Body of pancreas (tissue), 4 donors: ENCODE measurements around the gene RIMBP2. TPM values are rescaled to one million over a fixed set of nuclear protein-coding genes. Genes with fewer than 3 reads are reported as not detected.

ENCODE experiments used
- ATAC-seq: fragments of 150-250 bp; one replicate; pipeline ENCODE4 v1.9.1; 2016
- DNase-seq, 4 donors: peaks; one replicate each; pipeline ENCODE4 v3.0.0-alpha.2; 2019
- H3K27ac ChIP-seq, 4 donors: fragments of 200-600 bp; sonication (generic); 1 replicate in 3 of 4; 2 replicates in 1 of 4; pipeline versions ENCODE4 v1.5.1 to v1.6.1; 2016 to 2019; ENCODE audit warnings: mild to moderate bottlenecking in 1 of 4, mixed read lengths in 1 of 4, moderate library complexity in 1 of 4
- H3K27me3 ChIP-seq, 2 donors: fragments of 200-600 bp; sonication (generic); one replicate each; pipeline ENCODE4 v1.6.0; 2016; ENCODE audit warnings: mild to moderate bottlenecking in 1 of 2
- H3K36me3 ChIP-seq, 2 donors: fragments of 200-600 bp; sonication (generic); replicated peaks in 1 of 2; 2 replicates each; pipeline ENCODE4 v1.5.1; 2016; ENCODE audit warnings: low read depth in 2 of 2; ENCODE audit not compliant: insufficient read depth in 1 of 2
- H3K4me1 ChIP-seq: fragments of 200-600 bp; sonication (generic); one replicate; pipeline ENCODE4 v1.6.0; 2016
- H3K4me3 ChIP-seq, 2 donors: fragments of 200-600 bp; sonication (generic); 1 replicate in 1 of 2; 2 replicates in 1 of 2; pipeline ENCODE4 v1.5.1; 2016 to 2019
- H3K9me3 ChIP-seq, 3 donors: fragments of 200-600 bp; sonication (generic); 1 replicate in 2 of 3; 2 replicates in 1 of 3; pipeline ENCODE4 v1.5.1; 2016
- CTCF ChIP-seq, 7 experiments: fragments of 450-650 bp in 4 of 7; fragments of 200-600 bp in 3 of 7; sonication (generic) in 3 of 7; IDR thresholded peaks; one replicate each; pipeline ENCODE4 v1.5.1; 2016 to 2019; ENCODE audit warnings: antibody characterized with exemption in 7 of 7
- POLR2A ChIP-seq, 3 donors: fragments of 450-650 bp; IDR thresholded peaks; one replicate each; pipeline ENCODE4 v1.6.1; 2016; ENCODE audit warnings: antibody characterized with exemption in 3 of 3, mild to moderate bottlenecking in 2 of 3
- WGBS, 2 donors: methylation state at CpG; one replicate each; pipeline ENCODE4 v1.1.5; 2017; 5-methylcytosine and 5-hydroxymethylcytosine counted together
- intact Hi-C: fragments of 100-400 bp; cut with DNase I; formaldehyde crosslinking; loops from one replicate; pipeline ENCODE4 v1.15.1; 2023
- total RNA-seq, 2 donors: library from RNA; depleted of rRNA; stranded (reverse); fragments of >200 nt; gene quantifications; one replicate each; pipeline ENCODE4 v1.1.0, GENCODE V29; 2016

RIMBP2 gene
- total RNA-seq, 2 donors from 2014 or later = 7.3 to 27.4 TPM

GRCh38 chr12:130704606-130705005, 11.5 kb downstream of the RIMBP2 start:
- 58 to 66% methylated on average over 10 to 13 of the region's 13 CpGs for WGBS, 2 donors
- TF ChIP-seq POLR2A (IDR thresholded peaks at IDR 0.05) = no peak
- no peak for TF ChIP-seq CTCF (IDR thresholded peaks at IDR 0.05)
- no peaks in the 10 kb centered on the region for H3K36me3 ChIP-seq
- intact Hi-C loops = no loop called here
- ATAC-seq (no peak), DNase-seq (no peak)
- no peaks in the 10 kb centered on the region for H3K4me1 ChIP-seq
- H3K4me3 ChIP-seq = no peak overlapping the region
- no peaks in the 10 kb centered on the region for H3K27me3 ChIP-seq
- H3K9me3 ChIP-seq = no peaks in the 10 kb centered on the region
- H3K27ac ChIP-seq = no peak overlapping the region

- ATAC-seq = no peak
Observed at GRCh38 chr12:130703733-130704375, 12.2 kb downstream of the RIMBP2 start.

GRCh38 chr12:130702966-130703732, 12.9 kb downstream of the RIMBP2 start:
- H3K27me3 ChIP-seq = no peaks in the 10 kb centered on the region
- 57 to 65% methylated on average over 21 to 25 of the region's 25 CpGs for WGBS, 2 donors

More at GRCh38 chr12:130703733-130704375, 12.2 kb downstream of the RIMBP2 start:
- Histone ChIP-seq H3K4me1 (no peaks in the 10 kb centered on the region), H3K27me3 (no peaks in the 10 kb centered on the region), H3K4me3 (no peak overlapping the region), H3K36me3 (no peaks in the 10 kb centered on the region), H3K27ac (no peak overlapping the region), H3K9me3 (no peaks in the 10 kb centered on the region)
- DNase-seq = no peak
- TF ChIP-seq CTCF (IDR thresholded peaks at IDR 0.05) (no peak), POLR2A (IDR thresholded peaks at IDR 0.05) (no peak)
- WGBS, 2 donors = 36 to 38% methylated on average over 14 to 15 of the region's 15 CpGs
- intact Hi-C loops = no loop called here

GRCh38 chr12:130701402-130701744, 14.7 kb downstream of the RIMBP2 start:
- TF ChIP-seq POLR2A (IDR thresholded peaks at IDR 0.05) = no peak
- TF ChIP-seq CTCF (IDR thresholded peaks at IDR 0.05) = no peak
- H3K27ac ChIP-seq = no peak overlapping the region

More at GRCh38 chr12:130702966-130703732, 12.9 kb downstream of the RIMBP2 start:
- intact Hi-C loops = no loop called here
- no peak for TF ChIP-seq CTCF (IDR thresholded peaks at IDR 0.05)
- no peak for TF ChIP-seq POLR2A (IDR thresholded peaks at IDR 0.05)
- H3K4me1 ChIP-seq = no peaks in the 10 kb centered on the region
- ATAC-seq (no peak), DNase-seq (no peak)
- no peak overlapping the region for H3K4me3 ChIP-seq
- no peaks in the 10 kb centered on the region for H3K36me3 ChIP-seq
- no peaks in the 10 kb centered on the region for H3K9me3 ChIP-seq
- H3K27ac ChIP-seq = no peak overlapping the region

More at GRCh38 chr12:130701402-130701744, 14.7 kb downstream of the RIMBP2 start:
- ATAC-seq (no peak), DNase-seq (no peak)
- Histone ChIP-seq H3K4me1 (no peaks in the 10 kb centered on the region), H3K27me3 (no peaks in the 10 kb centered on the region), H3K36me3 (no peaks in the 10 kb centered on the region), H3K9me3 (no peaks in the 10 kb centered on the region), H3K4me3 (no peak overlapping the region)
- WGBS, 2 donors = 73 to 76% methylated on average over 10 of the region's 10 CpGs
- intact Hi-C loops = no loop called here
